GM10847 (cell line): ENCODE results near the gene PTPN21.

Source experiments
- POLR2A ChIP-seq: IDR thresholded peaks from 2 replicates; pipeline ENCODE4 v1.6.1; 2011; ENCODE audit not compliant: insufficient read length; ENCODE audit errors: extremely low read depth

The PTPN21 gene

GRCh38 chr14:88463318-88463717 lies 91.5 kb downstream of the PTPN21 start:
- no peak for TF ChIP-seq POLR2A

GRCh38 chr14:88454886-88455285 lies 99.9 kb downstream of the PTPN21 start:
- TF ChIP-seq POLR2A: no peak

GRCh38 chr14:88452231-88452630 lies 102.6 kb downstream of the PTPN21 start:
- no peak for TF ChIP-seq POLR2A

DNA sequence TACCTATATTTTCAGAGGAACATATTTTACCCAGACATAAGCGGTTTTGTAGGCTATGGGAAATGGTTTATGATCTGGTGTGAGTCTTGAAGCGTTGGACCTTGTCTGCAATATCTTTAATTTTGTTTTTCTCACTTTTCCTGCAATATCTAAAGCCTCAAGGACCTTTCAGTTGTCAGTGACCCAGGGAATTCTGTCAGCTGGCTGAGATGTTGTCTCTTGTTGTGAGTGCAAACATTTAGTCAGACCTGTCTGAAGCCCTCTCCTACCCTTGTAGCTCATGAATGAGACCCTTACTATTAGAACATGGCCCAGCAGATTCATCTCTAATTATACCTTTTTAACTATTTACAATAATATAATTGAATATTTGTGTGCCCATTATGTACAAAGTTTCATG lies 115.7 kb downstream of the PTPN21 start:
- no peak for TF ChIP-seq POLR2A

DNA sequence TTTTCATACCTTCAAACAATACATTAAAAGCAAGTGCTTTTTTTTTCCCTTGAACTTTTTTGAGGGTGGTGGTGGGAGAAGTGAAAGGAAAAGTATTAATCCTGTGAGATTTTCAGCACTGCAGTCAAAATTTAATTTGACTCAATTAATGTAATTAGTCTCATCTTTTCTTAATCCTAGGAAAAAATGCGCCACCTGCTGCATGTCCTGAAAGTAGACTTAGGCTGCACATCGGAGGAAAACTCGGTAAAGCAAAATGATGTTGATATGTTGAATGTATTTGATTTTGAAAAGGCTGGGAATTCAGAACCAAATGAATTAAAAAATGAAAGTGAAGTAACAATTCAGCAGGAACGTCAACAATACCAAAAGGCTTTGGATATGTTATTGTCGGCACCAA lies 117.1 kb downstream of the PTPN21 start:
- TF ChIP-seq POLR2A: no peak

- TF ChIP-seq POLR2A: no peak
Measured at GRCh38 chr14:88430976-88431375, 123.8 kb downstream of the PTPN21 start.

DNA sequence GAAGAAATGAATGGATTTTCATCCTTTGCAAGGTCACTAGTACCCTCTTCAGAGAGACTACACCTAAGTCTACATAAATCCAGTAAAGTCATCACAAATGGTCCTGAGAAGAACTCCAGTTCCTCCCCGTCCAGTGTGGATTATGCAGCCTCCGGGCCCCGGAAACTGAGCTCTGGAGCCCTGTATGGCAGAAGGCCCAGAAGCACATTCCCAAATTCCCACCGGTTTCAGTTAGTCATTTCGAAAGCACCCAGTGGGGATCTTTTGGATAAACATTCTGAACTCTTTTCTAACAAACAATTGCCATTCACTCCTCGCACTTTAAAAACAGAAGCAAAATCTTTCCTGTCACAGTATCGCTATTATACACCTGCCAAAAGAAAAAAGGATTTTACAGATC lies 128.5 kb downstream of the PTPN21 start:
- no peak for TF ChIP-seq POLR2A

DNA sequence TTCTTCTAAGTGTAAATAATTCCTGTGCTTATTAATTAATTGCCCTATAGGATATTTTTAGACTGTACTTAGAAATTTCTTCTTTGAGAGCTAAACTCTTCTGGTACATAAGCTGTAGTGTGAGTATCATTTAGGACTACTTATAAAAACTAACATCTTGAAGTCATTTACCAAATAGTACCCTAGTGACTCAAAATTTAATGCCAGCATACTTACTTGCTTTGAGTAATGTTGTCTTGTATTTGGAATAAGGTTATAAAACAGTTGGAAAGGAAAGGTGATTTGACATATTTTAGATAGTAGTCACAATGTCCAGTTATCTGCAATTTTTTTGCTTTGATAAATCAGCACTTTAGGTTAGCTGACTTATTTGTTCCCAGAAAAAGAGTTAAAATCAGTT lies 130.2 kb downstream of the PTPN21 start:
- no peak for TF ChIP-seq POLR2A

- no peak for TF ChIP-seq POLR2A
Measured at GRCh38 chr14:88422919-88423650, 131.7 kb downstream of the PTPN21 start.

DNA sequence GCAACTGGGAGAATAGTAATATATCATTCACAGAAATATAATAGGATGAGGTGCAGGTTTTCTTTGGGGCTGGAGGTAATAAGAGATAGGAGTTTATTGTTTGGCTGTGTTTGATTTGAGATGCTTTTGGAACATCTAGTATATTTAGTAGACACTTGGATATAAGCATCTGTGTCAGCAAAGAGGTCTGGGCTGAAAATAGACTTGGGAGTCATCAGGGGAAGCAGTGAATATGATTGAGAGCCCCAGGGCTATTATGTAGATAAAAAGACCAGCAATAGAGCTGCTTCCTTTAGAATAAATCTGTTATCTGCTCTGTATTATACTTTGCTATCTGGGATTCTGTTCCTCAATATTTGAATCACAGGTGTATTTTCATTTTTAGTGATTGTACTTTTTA lies 132.8 kb downstream of the PTPN21 start:
- TF ChIP-seq POLR2A: no peak

- no peak for TF ChIP-seq POLR2A
Measured at GRCh38 chr14:88421286-88421685, 133.5 kb downstream of the PTPN21 start.

GRCh38 chr14:88420187-88420586 lies 134.6 kb downstream of the PTPN21 start:
- TF ChIP-seq POLR2A: no peak

DNA sequence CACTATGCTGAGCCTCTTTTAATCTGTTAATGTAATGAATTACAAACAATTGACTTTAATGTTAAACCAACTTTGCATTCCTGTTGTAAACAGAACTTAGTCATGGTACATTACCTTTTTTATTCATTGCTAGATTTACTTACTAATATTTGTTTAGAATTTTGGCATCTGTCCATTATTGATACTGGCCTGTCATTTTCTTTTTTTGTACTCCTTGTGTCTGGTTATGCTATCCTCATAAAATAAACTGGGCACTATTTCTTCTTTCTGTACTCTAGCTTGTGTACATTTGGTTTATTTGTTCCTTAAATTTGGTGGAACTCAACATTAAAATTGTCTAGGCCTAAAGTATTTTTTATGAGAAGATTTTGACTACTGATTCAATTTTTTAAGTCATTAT lies 137.2 kb downstream of the PTPN21 start:
- no peak for TF ChIP-seq POLR2A
